Kidney (tissue), 14 donors: ENCODE data around the gene IGLL1. TPM values are rescaled to one million over a fixed set of nuclear protein-coding genes. Genes with fewer than 3 reads are reported as not detected.

Source experiments
- DNase-seq, 5 donors: peaks; one replicate each; pipeline ENCODE4 v3.0.0-alpha.2; 2013 to 2020
- FAIRE-seq: peaks from 2 replicates; lab custom pipeline; 2012; peaks lifted over from hg19 to GRCh38; lab: Jason Lieb, UNC
- H3K27ac ChIP-seq, 2 donors: one replicate each; pipeline ENCODE4 v1.7.0; 2013; ENCODE audit warnings: low read depth in 2 of 2, low read length in 2 of 2, inconsistent platforms in 1 of 2
- H3K27me3 ChIP-seq: one replicate; pipeline ENCODE4 v1.7.1; 2013; ENCODE audit warnings: low read length, inconsistent platforms; ENCODE audit not compliant: control insufficient read depth, insufficient read depth
- H3K36me3 ChIP-seq, 3 donors: one replicate each; pipeline versions ENCODE4 v1.7.0 to v1.7.1; 2013; ENCODE audit warnings: low read length in 3 of 3, control low read depth in 1 of 3, inconsistent platforms in 1 of 3; ENCODE audit not compliant: insufficient read depth in 3 of 3, control insufficient read depth in 2 of 3
- H3K4me1 ChIP-seq, 3 donors: one replicate each; pipeline versions ENCODE4 v1.7.0 to v1.7.1; 2013; ENCODE audit warnings: low read length in 3 of 3, inconsistent platforms in 1 of 3, low read depth in 1 of 3; ENCODE audit not compliant: control insufficient read depth in 2 of 3, insufficient read depth in 2 of 3
- H3K4me3 ChIP-seq, 3 donors: one replicate each; pipeline versions ENCODE4 v1.7.0 to v1.8.1; 2013; ENCODE audit warnings: low read length in 3 of 3, control low read depth in 1 of 3, inconsistent platforms in 1 of 3
- H3K9ac ChIP-seq, 3 donors: one replicate each; pipeline versions ENCODE4 v1.7.0 to v1.7.1; 2013; ENCODE audit warnings: low read length in 3 of 3, control low read depth in 1 of 3, inconsistent platforms in 1 of 3
- H3K9me3 ChIP-seq, 3 donors: one replicate each; pipeline versions ENCODE4 v1.7.0 to v1.7.1; 2013; ENCODE audit warnings: low read length in 3 of 3, control low read depth in 1 of 3, inconsistent platforms in 1 of 3; ENCODE audit not compliant: control insufficient read depth in 2 of 3, insufficient read depth in 1 of 3
- CTCF ChIP-seq: IDR thresholded peaks from 3 replicates; pipeline ENCODE4 v1.5.1; 2012; ENCODE audit warnings: mild to moderate bottlenecking, moderate library complexity, borderline replicate concordance; ENCODE audit not compliant: insufficient read depth; ENCODE audit errors: extremely low read depth
- intact Hi-C: fragments of 100-400 bp; cut with DNase I; formaldehyde crosslinking; loops from one replicate; pipeline ENCODE4 v1.11.1; 2022
- polyA plus RNA-seq: library from polyadenylated mRNA; stranded (reverse); fragments of 350-450 nt; fragmentation: Illumina TruSeq; extraction: RNeasy Lipid Tissue Mini Kit (QIAGEN cat#74804); gene quantifications from one replicate; pipeline ENCODE4 v1.2.3, GENCODE V29; 2014; ENCODE audit warnings: low read depth, low replicate concordance; ENCODE audit not compliant: insufficient read depth
- total RNA-seq: library from RNA; stranded (reverse); fragmentation: NEBNext Ultra II Directional; extraction: Animal tissue kit (Norgen Biotek cat#: 25700); gene quantifications from one replicate; pipeline ENCODE4 v1.2.1, GENCODE V29; 2021
- donor health status: control.
- donor health status: control.
- donor health status: control.
- donor health status: control.
- donor health status: control.
- donor health status: DM: yes; HTN: yes; CAD: no.
- donor health status: Normal renal cell carcinoma (clear cell type).

Gene IGLL1
- total and polyA plus RNA-seq, 2 donors from 2014 or later = not detected

DNA sequence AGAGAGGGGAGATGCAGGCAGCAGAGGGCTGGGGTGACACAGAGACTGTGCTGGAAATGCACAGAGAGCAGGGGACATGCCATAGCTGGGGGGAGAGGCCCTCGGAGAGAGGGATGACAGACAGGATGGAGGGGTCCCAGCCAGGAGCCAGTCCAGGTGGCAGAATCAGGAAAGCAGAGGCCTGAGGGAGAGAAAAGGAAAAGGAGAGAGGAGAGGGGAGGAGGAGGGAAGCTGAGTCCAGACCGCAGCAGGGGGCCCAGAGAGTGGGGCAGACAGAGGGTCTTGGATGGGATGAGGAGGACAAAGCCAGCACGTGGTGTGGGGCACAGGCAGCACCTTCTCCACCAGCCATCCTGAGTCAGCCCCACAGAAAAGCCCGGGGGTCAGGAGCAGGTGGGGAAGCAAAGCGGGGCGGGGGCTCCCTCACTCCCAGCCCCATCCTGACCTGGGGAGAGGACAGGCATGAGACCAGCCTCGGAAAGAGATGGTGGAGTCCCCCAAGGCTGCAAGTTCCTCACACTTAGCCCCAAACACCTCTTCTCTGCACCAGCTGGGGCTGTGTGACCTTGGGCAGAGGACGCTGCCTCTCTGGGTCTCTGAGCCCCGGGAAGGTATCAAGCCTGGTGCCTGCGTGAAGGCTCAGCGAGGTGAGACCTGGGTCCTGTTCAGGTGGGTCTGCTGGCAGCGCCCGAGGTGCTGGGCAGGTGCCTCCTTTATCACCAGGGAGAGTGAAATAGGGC is 48.0 kb downstream of the IGLL1 start:
- Histone ChIP-seq H3K36me3 (no peaks in the 10 kb centered on the region), H3K9ac (no peak overlapping the region), H3K27ac (no peak overlapping the region), H3K27me3 (no peaks in the 10 kb centered on the region), H3K4me1 (peaks cover 4 to 15% (median 9%) of the 10 kb centered on the region in 3 donors), H3K9me3 (no peaks in the 10 kb centered on the region), H3K4me3 (no peak overlapping the region)
- intact Hi-C loops = no loop called here
- TF ChIP-seq CTCF = no peak
- peak in 2 of 5 donors; percentile 55 to 56 for DNase-seq
- no peak for FAIRE-seq

GRCh38 chr22:23531283-23531956 is 48.7 kb downstream of the IGLL1 start:
- no peak for TF ChIP-seq CTCF
- Histone ChIP-seq H3K9me3 (no peaks in the 10 kb centered on the region), H3K4me3 (no peak overlapping the region), H3K36me3 (no peaks in the 10 kb centered on the region), H3K9ac (no peak overlapping the region), H3K27ac (no peak overlapping the region), H3K4me1 (peaks cover 4 to 15% (median 9%) of the 10 kb centered on the region in 3 donors), H3K27me3 (no peaks in the 10 kb centered on the region)
- FAIRE-seq = no peak
- DNase-seq = peak in 2 of 5 donors; percentile 55 to 60
- intact Hi-C loops = no loop called here

- H3K4me1 ChIP-seq = peaks cover 4 to 15% (median 9%) of the 10 kb centered on the region in 3 donors
- H3K36me3 ChIP-seq = no peaks in the 10 kb centered on the region
- FAIRE-seq (no peak), DNase-seq (peak in 2 of 5 donors; percentile 6 to 49)
- H3K9ac ChIP-seq = no peak overlapping the region
- no peak overlapping the region for H3K27ac ChIP-seq
- no peak overlapping the region for H3K4me3 ChIP-seq
- H3K27me3 ChIP-seq = no peaks in the 10 kb centered on the region
- H3K9me3 ChIP-seq = no peaks in the 10 kb centered on the region
- intact Hi-C loops = no loop called here
- no peak for TF ChIP-seq CTCF
Measured at GRCh38 chr22:23530766-23531282, 49.3 kb downstream of the IGLL1 start.
